ENCODE results near the gene BLOC1S4. TPM values are rescaled to one million over a fixed set of nuclear protein-coding genes. Genes with fewer than 3 reads are reported as not detected.

Gene BLOC1S4
- total RNA-seq, 4 donors from 2014 or later: 8.5 to 26.6 (median 11.7) TPM

GRCh38 chr4:6694177-6694901, 21.6 kb upstream of the BLOC1S4 start:
- TF ChIP-seq, protein P1, sequence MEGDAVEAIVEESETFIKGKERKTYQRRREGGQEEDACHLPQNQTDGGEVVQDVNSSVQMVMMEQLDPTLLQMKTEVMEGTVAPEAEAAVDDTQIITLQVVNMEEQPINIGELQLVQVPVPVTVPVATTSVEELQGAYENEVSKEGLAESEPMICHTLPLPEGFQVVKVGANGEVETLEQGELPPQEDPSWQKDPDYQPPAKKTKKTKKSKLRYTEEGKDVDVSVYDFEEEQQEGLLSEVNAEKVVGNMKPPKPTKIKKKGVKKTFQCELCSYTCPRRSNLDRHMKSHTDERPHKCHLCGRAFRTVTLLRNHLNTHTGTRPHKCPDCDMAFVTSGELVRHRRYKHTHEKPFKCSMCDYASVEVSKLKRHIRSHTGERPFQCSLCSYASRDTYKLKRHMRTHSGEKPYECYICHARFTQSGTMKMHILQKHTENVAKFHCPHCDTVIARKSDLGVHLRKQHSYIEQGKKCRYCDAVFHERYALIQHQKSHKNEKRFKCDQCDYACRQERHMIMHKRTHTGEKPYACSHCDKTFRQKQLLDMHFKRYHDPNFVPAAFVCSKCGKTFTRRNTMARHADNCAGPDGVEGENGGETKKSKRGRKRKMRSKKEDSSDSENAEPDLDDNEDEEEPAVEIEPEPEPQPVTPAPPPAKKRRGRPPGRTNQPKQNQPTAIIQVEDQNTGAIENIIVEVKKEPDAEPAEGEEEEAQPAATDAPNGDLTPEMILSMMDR (IDR thresholded peaks at IDR 0.05): no peak
- no peak for TF ChIP-seq POLR2A (IDR thresholded peaks at IDR 0.05)
- H3K27me3 ChIP-seq: no peaks in the 10 kb centered on the region
- DNase-seq: no peak
- no peaks in the 10 kb centered on the region for H3K9me3 ChIP-seq
- no peaks in the 10 kb centered on the region for H3K36me3 ChIP-seq
- no peaks in the 10 kb centered on the region for H3K4me1 ChIP-seq
- no peak overlapping the region for H3K27ac ChIP-seq
- H3K4me3 ChIP-seq: no peak overlapping the region
- intact Hi-C loops (cut with DNase I; ENCODE audit: low total_unique reads): no loop called here

DNA sequence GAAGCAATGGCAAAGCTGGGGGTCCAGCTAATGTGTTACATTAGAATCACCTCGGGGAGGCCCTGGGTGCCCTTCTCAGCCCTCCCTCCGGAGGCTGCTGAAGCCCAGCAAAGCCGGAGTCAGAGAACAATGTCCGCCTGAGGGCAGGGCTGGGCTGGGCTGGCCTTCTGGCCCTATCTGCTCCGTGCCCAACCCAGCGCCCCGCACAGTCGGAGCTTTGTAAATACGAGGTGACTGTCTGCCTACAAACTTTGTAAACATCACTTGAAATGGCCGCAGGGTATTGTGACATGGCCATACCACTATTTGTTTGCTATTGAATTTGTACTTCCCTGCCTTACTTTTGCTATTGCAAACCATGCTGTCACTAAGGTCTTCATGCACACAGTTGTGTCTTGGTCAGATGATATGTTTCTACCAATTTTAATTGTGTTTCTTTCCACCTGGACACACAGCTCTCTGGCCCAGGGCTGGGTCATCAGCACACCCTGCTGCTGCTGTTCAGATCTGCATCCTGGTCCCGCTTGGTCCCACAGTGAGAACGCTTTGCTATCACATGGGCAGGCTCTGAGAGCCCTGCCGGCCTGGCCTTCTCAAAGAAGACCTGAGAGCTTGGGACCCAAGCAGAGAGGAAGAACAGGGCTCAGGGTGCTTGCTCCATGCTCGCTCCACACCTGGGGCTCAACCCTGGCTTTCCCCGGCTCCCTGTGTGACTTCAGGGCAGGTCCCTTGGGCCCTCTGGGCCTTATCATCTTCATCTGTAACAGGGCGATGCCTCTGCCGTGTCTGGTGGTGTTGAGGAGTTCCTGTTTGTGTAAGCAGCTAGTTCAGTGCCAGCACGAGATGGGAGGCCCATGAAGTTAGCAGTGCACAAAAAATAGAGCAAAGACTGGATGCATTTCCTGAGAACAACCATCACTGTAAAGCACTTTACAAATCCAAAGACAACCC, 20.0 kb upstream of the BLOC1S4 start:
- H3K4me3 ChIP-seq: no peak overlapping the region
- H3K36me3 ChIP-seq: no peaks in the 10 kb centered on the region
- intact Hi-C loops (cut with DNase I; ENCODE audit: low total_unique reads): no loop called here
- H3K27ac ChIP-seq: no peak overlapping the region
- H3K4me1 ChIP-seq: no peaks in the 10 kb centered on the region
- H3K27me3 ChIP-seq: no peaks in the 10 kb centered on the region
- no peak for DNase-seq
- H3K9me3 ChIP-seq: no peaks in the 10 kb centered on the region
- TF ChIP-seq POLR2A (IDR thresholded peaks at IDR 0.05): no peak
- TF ChIP-seq, protein P1 (IDR thresholded peaks at IDR 0.05): no peak

DNA sequence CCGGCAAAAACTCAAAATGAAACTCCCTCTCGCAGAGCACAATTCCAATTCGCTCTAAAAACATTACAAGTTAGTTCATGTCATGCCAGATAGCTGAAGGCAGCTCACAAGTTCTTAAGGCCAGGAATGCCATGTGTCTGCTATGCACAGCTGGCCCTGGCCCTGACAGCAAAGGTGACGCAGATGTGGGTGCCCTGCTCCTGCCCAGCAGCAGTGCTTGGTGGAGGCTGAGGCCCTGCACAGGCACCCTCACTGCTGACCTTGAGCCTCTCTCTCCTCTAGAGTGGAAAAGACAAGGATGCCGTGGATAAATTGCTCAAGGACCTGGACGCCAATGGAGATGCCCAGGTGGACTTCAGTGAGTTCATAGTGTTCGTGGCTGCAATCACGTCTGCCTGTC, 19.4 kb upstream of the BLOC1S4 start:
- Histone ChIP-seq H3K4me3 (no peak overlapping the region), H3K9me3 (no peaks in the 10 kb centered on the region), H3K27me3 (no peaks in the 10 kb centered on the region), H3K36me3 (no peaks in the 10 kb centered on the region), H3K27ac (no peak overlapping the region), H3K4me1 (no peaks in the 10 kb centered on the region)
- TF ChIP-seq POLR2A (IDR thresholded peaks at IDR 0.05): no peak
- TF ChIP-seq, protein P1 (IDR thresholded peaks at IDR 0.05): no peak
- no peak for DNase-seq
- intact Hi-C loops (cut with DNase I; ENCODE audit: low total_unique reads): no loop called here

- Histone ChIP-seq H3K9me3 (no peaks in the 10 kb centered on the region), H3K4me1 (no peaks in the 10 kb centered on the region), H3K36me3 (no peaks in the 10 kb centered on the region), H3K27ac (no peak overlapping the region), H3K4me3 (no peak overlapping the region), H3K27me3 (no peaks in the 10 kb centered on the region)
- no peak for DNase-seq
- intact Hi-C loops (cut with DNase I; ENCODE audit: low total_unique reads): no loop called here
- TF ChIP-seq POLR2A (IDR thresholded peaks at IDR 0.05): no peak
- TF ChIP-seq, protein P1 (IDR thresholded peaks at IDR 0.05): no peak
Measured at GRCh38 chr4:6697131-6697530, 18.8 kb upstream of the BLOC1S4 start.

DNA sequence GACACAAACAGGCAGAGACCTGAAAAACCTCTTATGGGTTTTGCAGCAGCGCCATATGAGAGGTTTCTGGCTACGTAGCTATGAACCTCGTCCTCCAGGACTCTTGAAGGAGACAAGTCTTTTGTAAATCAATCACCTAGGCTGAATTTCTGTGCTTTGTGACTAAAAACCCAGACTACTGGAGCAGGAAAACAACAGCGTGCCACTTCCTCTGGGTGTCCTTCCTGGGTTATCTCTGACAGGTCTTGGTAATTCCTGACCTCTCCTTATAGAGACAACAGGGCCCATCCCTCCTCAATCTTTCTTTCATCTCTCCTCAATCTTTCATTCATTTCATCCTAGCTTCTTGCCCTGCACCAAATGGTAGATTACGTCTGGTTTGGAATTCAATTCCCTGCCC, 16.6 kb upstream of the BLOC1S4 start:
- H3K4me3 ChIP-seq: no peak overlapping the region
- no peak for DNase-seq
- intact Hi-C loops (cut with DNase I; ENCODE audit: low total_unique reads): no loop called here
- H3K27me3 ChIP-seq: no peaks in the 10 kb centered on the region
- TF ChIP-seq POLR2A (IDR thresholded peaks at IDR 0.05): no peak
- TF ChIP-seq, protein P1 (IDR thresholded peaks at IDR 0.05): no peak
- H3K36me3 ChIP-seq: no peaks in the 10 kb centered on the region
- H3K9me3 ChIP-seq: no peaks in the 10 kb centered on the region
- no peaks in the 10 kb centered on the region for H3K4me1 ChIP-seq
- H3K27ac ChIP-seq: no peak overlapping the region

Measured in uterus (tissue), 4 donors.